ENCODE results near the gene DIRAS1.

DNA sequence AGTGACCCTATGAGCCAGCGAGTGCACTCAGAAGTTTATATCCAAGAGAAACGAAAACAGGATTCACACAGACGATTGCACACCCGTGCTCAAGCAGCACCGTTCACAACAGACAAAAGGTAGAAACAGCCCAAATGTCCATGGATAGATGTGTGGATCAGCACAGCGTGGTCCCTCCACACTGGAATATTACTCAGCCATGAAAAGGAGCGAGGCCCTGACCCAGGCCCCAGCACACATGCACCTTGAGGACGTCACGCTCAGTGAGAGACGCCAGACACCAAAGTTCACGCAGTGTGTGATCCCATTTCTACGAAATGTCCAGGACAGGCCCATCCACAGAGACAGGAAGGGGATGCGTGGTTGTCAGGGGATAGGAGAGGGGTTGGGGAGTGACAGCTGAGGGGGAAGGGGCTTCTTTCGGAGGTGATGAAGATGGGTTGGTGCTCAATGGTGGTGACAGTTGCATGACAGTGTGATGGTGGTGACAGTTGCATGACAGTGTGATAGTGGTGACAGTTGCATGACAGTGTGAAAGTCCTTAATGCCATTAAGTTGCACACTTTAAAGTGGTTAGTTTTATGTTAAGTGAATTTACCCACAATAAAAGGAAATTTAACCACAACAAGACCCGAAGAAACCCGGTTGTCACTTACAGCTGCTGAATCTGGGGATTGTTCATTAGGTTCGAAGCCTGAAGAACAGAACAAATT lies 37.6 kb upstream of the DIRAS1 start:
- TF ChIP-seq CTCF (conservative IDR thresholded peaks at IDR 0.05 in 1 of 2, IDR thresholded peaks at IDR 0.05 in 1 of 2; ENCODE audit: low read depth in 1 of 2, low read length in 2 of 2) (no peak), EZH2 (IDR thresholded peaks at IDR 0.05; ENCODE audit: low read length, missing control alignments) (no peak)

Data from fibroblast of lung (primary cell).